Heart left ventricle (tissue), 16 donors: ENCODE measurements around the gene MYO1H. TPM values are rescaled to one million over a fixed set of nuclear protein-coding genes. Genes with fewer than 3 reads are reported as not detected.

Source experiments
- ATAC-seq, 4 donors: fragments of 200-7000 bp; cut with Tn5 transposase; one replicate each; pipeline ENCODE4 v1.9.1; 2020 to 2022; ENCODE audit warnings: moderate library complexity in 4 of 4, mild to moderate bottlenecking in 3 of 4, moderate number of reproducible peaks in 1 of 4
- DNase-seq, 5 donors: peaks; one replicate each; pipeline ENCODE4 v3.0.0-alpha.2; 2020
- H3K27ac ChIP-seq, 12 donors: fragments of 200-600 bp; sonication (generic) in 4 of 12; one replicate each; pipeline versions ENCODE4 v1.5.0 to v1.8.0; 2016 to 2022; ENCODE audit warnings: mild to moderate bottlenecking in 2 of 12
- H3K27me3 ChIP-seq, 9 donors: fragments of 200-600 bp; sonication (generic) in 2 of 9; one replicate each; pipeline versions ENCODE4 v1.5.1 to v1.8.0; 2016 to 2022; ENCODE audit warnings: mild to moderate bottlenecking in 3 of 9
- H3K36me3 ChIP-seq, 9 donors: fragments of 200-600 bp; sonication (generic) in 2 of 9; one replicate each; pipeline versions ENCODE4 v1.5.0 to v1.8.0; 2018 to 2022; ENCODE audit warnings: mild to moderate bottlenecking in 2 of 9
- H3K4me1 ChIP-seq, 12 donors: fragments of 200-600 bp; sonication (generic) in 4 of 12; one replicate each; pipeline versions ENCODE4 v1.5.0 to v1.8.0; 2016 to 2022; ENCODE audit warnings: mild to moderate bottlenecking in 3 of 12
- H3K4me3 ChIP-seq, 12 donors: fragments of 200-600 bp; sonication (generic) in 4 of 12; one replicate each; pipeline versions ENCODE4 v1.5.0 to v1.8.0; 2017 to 2022; ENCODE audit warnings: mild to moderate bottlenecking in 9 of 12, moderate library complexity in 4 of 12
- H3K9me3 ChIP-seq, 12 donors: fragments of 200-600 bp; sonication (generic) in 4 of 12; one replicate each; pipeline versions ENCODE4 v1.5.0 to v1.8.0; 2016 to 2022; ENCODE audit warnings: mild to moderate bottlenecking in 1 of 12
- CTCF ChIP-seq, 12 donors: fragments of 200-600 bp; sonication (generic) in 4 of 12; IDR thresholded peaks; one replicate each; pipeline versions ENCODE4 v1.5.0 to v1.8.0; 2018 to 2022; ENCODE audit warnings: antibody characterized with exemption in 12 of 12, mild to moderate bottlenecking in 5 of 12
- POLR2A ChIP-seq, 2 donors: fragments of 450-650 bp; IDR thresholded peaks; one replicate each; pipeline ENCODE4 v1.6.1; 2017; ENCODE audit warnings: antibody characterized with exemption in 2 of 2, mild to moderate bottlenecking in 2 of 2, moderate library complexity in 2 of 2
- WGBS, 4 donors: extraction: QIAGEN DNeasy Blood & Tissue Kit in 2 of 4; methylation state at CpG; one replicate each; pipeline versions ENCODE4 v1.1.5 to v1.1.7; 2013 to 2018; 5-methylcytosine and 5-hydroxymethylcytosine counted together
- intact Hi-C, 10 donors: fragments of 100-400 bp; cut with DNase I; formaldehyde crosslinking; loops; one replicate each; pipeline versions ENCODE4 v1.11.1 to v1.14.2; 2022
- polyA plus RNA-seq, 2 donors: library from polyadenylated mRNA; stranded (reverse); fragments of 200-250 nt; gene quantifications; one replicate each; pipeline ENCODE4 v1.2.3, GENCODE V29; 2013
- total RNA-seq, 9 donors: library from RNA; depleted of rRNA in 2 of 9; stranded (reverse); fragments of >200 nt in 2 of 9; fragmentation: NEBNext Ultra II Directional in 3 of 9; extraction: Animal tissue kit (Norgen Biotek cat#: 25700) in 3 of 9; gene quantifications; one replicate each; pipeline versions ENCODE4 v1.1.0 to v1.2.4, GENCODE V29; 2016 to 2023
- donor health status: ischemic (EF 13 %, LVEDD 7.1; RV severe dilation, severe dysfunction).
- donor health status: healthy with polysubstance abuse.
- donor health status: DM: no; HTN: yes; CAD: no.
- donor health status: DM: no; HTN: no; CAD: no.
- donor health status: ischemic (EF 25% LVEDD 6.9; RV normal size, moderate dysfunction).
- donor health status: ischemic (EF 25% LVEDD 5.7; RV mildly dilated, moderate dysfunction).
- donor health status: healthy.
- donor health status: DM: yes; HTN: yes; CAD: no.
- donor health status: ischemic (EF 35%, LVEDD 5.7; RV mildly dilated, moderate dysfunction).
- donor health status: nonischemic (EF 11% LVEDD 7.7; RV severe dilation, severe dysfunction).
- donor health status: DM: yes; HTN: yes; CAD: no.
- donor health status: PGD.
- donor health status: ischemic (EF 29% LVEDD 5.4; RV normal size, mild dysfunction).
- donor health status: nonischemic (EF 23%, LVEDD 6.1; RV moderate dilation, normal function).

Gene MYO1H
- total and polyA plus RNA-seq, 11 donors: 0.04 to 1.00 (median 0.22) TPM; not detected in 3

GRCh38 chr12:109378569-109378968 lies 30.9 kb downstream of the MYO1H start:
- intact Hi-C loops: no loop called here
- WGBS, 4 donors: 67 to 72% (median 69%) methylated on average over 5 of the region's 5 CpGs

GRCh38 chr12:109382031-109382430 lies 34.3 kb downstream of the MYO1H start:
- no peak overlapping the region for H3K4me3 ChIP-seq
- peaks cover 0 to 5% (median 0%) of the 10 kb centered on the region in 12 donors for H3K9me3 ChIP-seq
- H3K27ac ChIP-seq: no peak overlapping the region
- H3K27me3 ChIP-seq: peaks cover 0 to 12% (median 0%) of the 10 kb centered on the region in 9 donors
- peaks cover 0 to 6% (median 0%) of the 10 kb centered on the region in 12 donors for H3K4me1 ChIP-seq
- no peaks in the 10 kb centered on the region for H3K36me3 ChIP-seq
- intact Hi-C loops: loop anchor here in 5 of 10 donors (10.0 kb wide), 3 partner anchors 267 to 287 kb away; partner anchors contain the start of genes ACACB (in 3 of the 5), ALKBH2 (in 1 of the 5) and UNG (in 1 of the 5)
- DNase-seq: no peak
- no peak for ATAC-seq
- TF ChIP-seq CTCF (IDR thresholded peaks at IDR 0.05) (no peak), POLR2A (IDR thresholded peaks at IDR 0.05) (no peak)

More at GRCh38 chr12:109378569-109378968, 30.9 kb downstream of the MYO1H start:
- peaks cover 0 to 5% (median 0%) of the 10 kb centered on the region in 12 donors for H3K9me3 ChIP-seq
- H3K27ac ChIP-seq: no peak overlapping the region
- H3K4me3 ChIP-seq: no peak overlapping the region
- DNase-seq: no peak
- H3K36me3 ChIP-seq: no peaks in the 10 kb centered on the region
- ATAC-seq: no peak
- TF ChIP-seq CTCF (IDR thresholded peaks at IDR 0.05) (no peak), POLR2A (IDR thresholded peaks at IDR 0.05) (no peak)
- H3K4me1 ChIP-seq: no peaks in the 10 kb centered on the region
- H3K27me3 ChIP-seq: peaks cover 0 to 20% (median 0%) of the 10 kb centered on the region in 9 donors

GRCh38 chr12:109383240-109383639 lies 35.5 kb downstream of the MYO1H start:
- ATAC-seq (no peak), DNase-seq (no peak)
- TF ChIP-seq CTCF (IDR thresholded peaks at IDR 0.05) (no peak), POLR2A (IDR thresholded peaks at IDR 0.05) (no peak)
- peaks cover 0 to 12% (median 0%) of the 10 kb centered on the region in 9 donors for H3K27me3 ChIP-seq
- no peaks in the 10 kb centered on the region for H3K36me3 ChIP-seq
- H3K4me1 ChIP-seq: peaks cover 0 to 6% (median 0%) of the 10 kb centered on the region in 12 donors
- H3K4me3 ChIP-seq: no peak overlapping the region
- H3K27ac ChIP-seq: no peak overlapping the region
- intact Hi-C loops: loop anchor here in 5 of 10 donors (10.0 kb wide), 3 partner anchors 268 to 288 kb away; partner anchors contain the start of genes ACACB (in 3 of the 5), ALKBH2 (in 1 of the 5) and UNG (in 1 of the 5)
- H3K9me3 ChIP-seq: peaks cover 0 to 5% (median 0%) of the 10 kb centered on the region in 12 donors
- 78 to 92% (median 89%) methylated on average over 2 of the region's 2 CpGs for WGBS, 4 donors

- Histone ChIP-seq H3K4me1 (peaks cover 0 to 6% (median 0%) of the 10 kb centered on the region in 12 donors), H3K9me3 (peaks cover 0 to 5% (median 0%) of the 10 kb centered on the region in 12 donors), H3K4me3 (peak overlapping the region in 2 of 12 donors; percentile 17 to 31), H3K27ac (peak overlapping the region in 1 of 12 donors; percentile 27), H3K27me3 (peaks cover 0 to 11% (median 0%) of the 10 kb centered on the region in 9 donors), H3K36me3 (no peaks in the 10 kb centered on the region)
- intact Hi-C loops: loop anchor here in 9 of 10 donors (1.0 to 10.0 kb wide), 7 partner anchors 118 to 291 kb away; partner anchors contain the start of genes ACACB (in 3 of the 9), ALKBH2 (in 1 of the 9) and UNG (in 1 of the 9)
- peak in 1 of 5 donors; percentile 27 for DNase-seq
- WGBS, 4 donors: 22 to 35% (median 31%) methylated on average over 8 of the region's 8 CpGs
- peak; percentile 25 to 69 (median 50) for TF ChIP-seq CTCF (IDR thresholded peaks at IDR 0.05)
- TF ChIP-seq POLR2A (IDR thresholded peaks at IDR 0.05): no peak
- peak in 3 of 4 donors; percentile 44 to 80 (median 69) for ATAC-seq
Measured at GRCh38 chr12:109385339-109386058, 37.8 kb downstream of the MYO1H start.
